ENCODE measurements around the gene AGPAT1.

- 0 out of 2 replicates have a peak, but pooled peaks have one; percentile 19 for TF ChIP-seq CTCF (conservative IDR thresholded peaks at IDR 0.05; ENCODE audit: low read length)
- no peak for TF ChIP-seq EZH2phosphoT487 (IDR thresholded peaks at IDR 0.05; ENCODE audit: borderline replicate concordance, low read depth, low read length)
Observed at GRCh38 chr6:32153564-32154513, 22.0 kb downstream of the AGPAT1 start, which contains the start of gene PPT2.
